ENCODE results near the gene U2AF1L4.

GRCh38 chr19:35739275-35740107 is 5.7 kb downstream of the U2AF1L4 start:
- TF ChIP-seq, protein P1, sequence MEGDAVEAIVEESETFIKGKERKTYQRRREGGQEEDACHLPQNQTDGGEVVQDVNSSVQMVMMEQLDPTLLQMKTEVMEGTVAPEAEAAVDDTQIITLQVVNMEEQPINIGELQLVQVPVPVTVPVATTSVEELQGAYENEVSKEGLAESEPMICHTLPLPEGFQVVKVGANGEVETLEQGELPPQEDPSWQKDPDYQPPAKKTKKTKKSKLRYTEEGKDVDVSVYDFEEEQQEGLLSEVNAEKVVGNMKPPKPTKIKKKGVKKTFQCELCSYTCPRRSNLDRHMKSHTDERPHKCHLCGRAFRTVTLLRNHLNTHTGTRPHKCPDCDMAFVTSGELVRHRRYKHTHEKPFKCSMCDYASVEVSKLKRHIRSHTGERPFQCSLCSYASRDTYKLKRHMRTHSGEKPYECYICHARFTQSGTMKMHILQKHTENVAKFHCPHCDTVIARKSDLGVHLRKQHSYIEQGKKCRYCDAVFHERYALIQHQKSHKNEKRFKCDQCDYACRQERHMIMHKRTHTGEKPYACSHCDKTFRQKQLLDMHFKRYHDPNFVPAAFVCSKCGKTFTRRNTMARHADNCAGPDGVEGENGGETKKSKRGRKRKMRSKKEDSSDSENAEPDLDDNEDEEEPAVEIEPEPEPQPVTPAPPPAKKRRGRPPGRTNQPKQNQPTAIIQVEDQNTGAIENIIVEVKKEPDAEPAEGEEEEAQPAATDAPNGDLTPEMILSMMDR (IDR thresholded peaks at IDR 0.05; ENCODE audit: low read depth, low read length), result no peak
- TF ChIP-seq EZH2phosphoT487 (IDR thresholded peaks at IDR 0.05; ENCODE audit: low read depth), result no peak

Measured in OCI-LY3 (cell line).